ENCODE measurements around the gene GLYR1. TPM values are rescaled to one million over a fixed set of nuclear protein-coding genes. Genes with fewer than 3 reads are reported as not detected.

Gene GLYR1
- total and polyA plus RNA-seq, 9 of the 15 experiments (the other 6 are each of a cell fraction or from before 2014, with no cell fraction given), result 6.7 to 99.2 (median 60.2) TPM

- no peak for TF ChIP-seq SRSF1 (IDR thresholded peaks at IDR 0.05; ENCODE audit: low read depth, low read length)
- no peak; the same call in 1 of the 2 replicates for TF ChIP-seq ZNF274 (IDR thresholded peaks at IDR 0.05; ENCODE audit: borderline replicate concordance, low read depth, low read length)
- no peak for TF ChIP-seq RBM22 (IDR thresholded peaks at IDR 0.05; ENCODE audit: low read depth, low read length, poor library complexity, severe bottlenecking)
- no peak for TF ChIP-seq KAT2B (IDR thresholded peaks at IDR 0.05; ENCODE audit: low read depth, low read length)
- no peak for TF ChIP-seq ZNF79 (CRISPR knock-in tag; IDR thresholded peaks at IDR 0.05; ENCODE audit: low read depth)
- TF ChIP-seq MTA2 (IDR thresholded peaks at IDR 0.05; ENCODE audit: low read depth), result no peak
- TF ChIP-seq NELFE (IDR thresholded peaks at IDR 0.05; ENCODE audit: insufficient read depth, insufficient read length), result no peak
- TF ChIP-seq TAF15 (IDR thresholded peaks at IDR 0.05; ENCODE audit: low read depth, low read length), result no peak
- TF ChIP-seq ZBED1 (IDR thresholded peaks at IDR 0.05), result no peak
- no peak for TF ChIP-seq TEAD4 (IDR thresholded peaks at IDR 0.05; ENCODE audit: low read length)
- TF ChIP-seq TEAD4 (CRISPR knock-in tag; IDR thresholded peaks at IDR 0.05; ENCODE audit: borderline replicate concordance), result no peak
- no peak for TF ChIP-seq ZFP91 (CRISPR knock-in tag; IDR thresholded peaks at IDR 0.05)
- no peak for TF ChIP-seq GTF2A2 (tag; IDR thresholded peaks at IDR 0.05)
- peak; percentile 97 for TF ChIP-seq ESRRA (IDR thresholded peaks at IDR 0.05; ENCODE audit: borderline replicate concordance, low read depth)
- TF ChIP-seq ELF4 (CRISPR knock-in tag; IDR thresholded peaks at IDR 0.05), result no peak
- no peak for TF ChIP-seq ZSCAN32 (CRISPR knock-in tag; IDR thresholded peaks at IDR 0.05)
- no peak for TF ChIP-seq NUFIP1 (IDR thresholded peaks at IDR 0.05; ENCODE audit: partially characterized antibody)
- no peak for TF ChIP-seq LCOR (CRISPR knock-in tag; IDR thresholded peaks at IDR 0.05)
- TF ChIP-seq KDM1A (IDR thresholded peaks at IDR 0.05), result no peak
- TF ChIP-seq XRCC4 (IDR thresholded peaks at IDR 0.05; ENCODE audit: extremely low read depth, insufficient read depth, insufficient read length), result no peak
- no peak for TF ChIP-seq PHB2 (IDR thresholded peaks at IDR 0.05; ENCODE audit: low read depth)
- TF ChIP-seq GABPB1 (CRISPR knock-in tag; IDR thresholded peaks at IDR 0.05), result peak; percentile 67
- peak; percentile 65 for TF ChIP-seq VEZF1 (CRISPR knock-in tag; IDR thresholded peaks at IDR 0.05)
- TF ChIP-seq IRF9 (tag; IDR thresholded peaks at IDR 0.05), result no peak
- no peak for TF ChIP-seq HDGF (IDR thresholded peaks at IDR 0.05)
- peak in 1 of 2 experiments; percentile 64; a peak in 1 of 4 replicates for TF ChIP-seq HDAC1 (IDR thresholded peaks at IDR 0.05)
- no peak for TF ChIP-seq SNIP1 (IDR thresholded peaks at IDR 0.05; ENCODE audit: low read depth)
These were observed 80.0 kb downstream of the GLYR1 start, which contains the start of gene ZNF500 (continued) for GRCh38 chr16:4766875-4767628.

All from K562 (cell line).